Activated CD8-positive, alpha-beta memory T cell treated with anti-CD3 and anti-CD28 coated beads, Interleukin-2, amount 50 U/mL, for 24 hours (primary cell): ENCODE data around the gene SPOPL.
"Not testable (repeated sequence)": the region's sequence is repeated elsewhere in the genome, so short reads cannot be mapped to it uniquely, and the experiment has no call there.

ENCODE experiments used
- DNase-seq: peaks from one replicate; pipeline ENCODE4 v3.0.0-alpha.2; 2020; ENCODE audit errors: extremely low read depth

SPOPL gene

GRCh38 chr2:138494265-138494966 lies 7.2 kb upstream of the SPOPL start:
- DNase-seq = no peak

DNA sequence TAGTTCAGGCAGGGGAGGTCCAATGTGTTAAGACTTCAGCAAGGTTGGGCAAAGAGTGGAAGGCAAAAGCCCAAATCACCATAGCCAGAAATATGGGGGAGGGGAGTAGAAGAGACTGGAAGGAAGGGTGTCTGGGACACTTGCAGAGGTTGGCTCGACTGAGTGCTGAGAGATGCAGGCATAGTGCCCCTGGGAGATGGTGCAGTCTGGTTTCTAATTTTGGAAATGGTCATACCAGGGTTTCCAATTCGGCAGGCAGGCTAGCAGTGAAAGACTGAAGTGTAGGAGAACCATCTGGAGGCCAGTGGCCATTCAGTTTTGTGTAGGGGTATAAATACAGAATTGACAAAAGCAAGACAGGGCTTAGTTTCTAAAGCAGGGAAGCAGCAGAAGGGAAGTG lies 6.2 kb upstream of the SPOPL start:
- no peak for DNase-seq

- DNase-seq = no peak
These were observed 5.4 kb upstream of the SPOPL start for GRCh38 chr2:138496096-138496651.

DNA sequence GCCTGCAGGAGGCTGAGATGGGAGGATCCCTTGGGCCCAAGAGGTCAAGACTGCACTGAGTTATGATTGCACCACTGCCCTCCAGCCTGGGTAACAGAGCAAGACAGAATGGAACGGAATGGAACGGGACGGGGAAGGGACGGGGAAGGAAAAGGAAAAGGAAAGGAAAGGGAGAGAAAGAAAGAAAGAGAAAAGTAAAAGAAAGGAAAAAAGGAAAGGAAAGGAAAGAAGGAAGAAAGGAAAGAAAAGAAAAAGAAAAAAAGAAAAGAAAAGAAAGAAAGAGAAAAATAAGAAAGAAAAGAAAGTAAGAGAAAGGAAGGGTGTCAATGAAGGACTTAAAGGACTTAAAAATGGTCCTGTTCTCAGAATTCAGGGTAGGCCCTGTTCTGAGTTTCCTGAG lies 4.3 kb upstream of the SPOPL start:
- no peak for DNase-seq

DNA sequence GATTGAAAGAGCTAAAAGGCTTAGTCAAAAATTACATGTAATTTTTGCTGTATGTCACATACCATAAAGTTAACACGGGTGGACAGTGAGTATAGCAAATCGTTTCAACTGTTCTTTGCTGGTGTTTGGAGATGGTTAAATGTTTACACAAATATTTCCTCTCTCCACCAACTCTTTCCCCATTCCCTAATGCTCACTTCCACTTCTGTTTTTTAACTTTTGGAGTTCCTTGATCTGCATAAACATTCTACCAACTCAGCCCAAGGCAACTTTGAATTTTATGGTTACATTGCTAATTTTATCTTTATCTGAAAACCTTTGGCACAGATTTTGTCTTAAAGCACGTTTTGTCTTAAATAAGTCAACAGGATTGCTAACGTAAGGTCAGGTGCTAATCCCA lies 1.9 kb upstream of the SPOPL start:
- no peak for DNase-seq

DNA sequence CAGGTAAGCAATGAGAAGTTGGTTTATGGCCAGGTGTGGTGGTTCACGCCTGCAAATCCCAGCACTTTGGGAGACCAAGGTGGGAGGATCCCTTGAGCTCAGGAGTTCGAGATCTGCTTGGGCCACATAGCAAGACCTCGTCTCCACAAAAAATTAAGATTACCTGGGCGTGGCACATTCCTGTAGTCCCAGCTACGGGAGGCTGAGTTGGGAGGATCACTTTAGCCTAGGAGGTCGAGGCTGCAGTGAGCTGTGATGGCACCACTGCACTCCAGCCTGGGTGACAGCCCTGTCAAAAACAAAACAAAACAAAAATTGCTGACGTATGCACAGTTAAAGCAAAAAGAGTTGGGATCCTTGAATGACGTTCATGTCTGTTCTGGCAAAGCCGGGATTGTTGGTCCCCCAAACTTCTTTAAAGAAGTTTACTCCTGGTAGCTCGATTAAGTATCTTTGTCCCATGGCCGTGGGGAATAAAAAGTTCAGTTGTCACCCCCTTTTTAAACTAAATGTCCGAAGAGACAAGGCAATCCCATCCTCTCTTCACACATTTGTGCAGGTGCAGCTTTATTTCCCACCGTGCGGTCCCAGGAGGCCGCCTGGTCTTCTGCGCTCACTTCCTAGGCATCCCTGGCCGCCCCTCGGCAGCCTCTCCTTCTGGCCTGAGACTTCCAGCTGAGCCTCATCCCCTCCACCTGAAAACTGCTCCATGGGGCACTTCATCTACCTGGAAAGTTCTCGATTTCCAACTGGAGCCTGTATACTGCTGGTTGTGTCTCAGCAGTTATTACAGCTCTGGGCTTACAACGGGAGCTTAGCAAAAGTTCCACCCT lies 762 bp upstream of the SPOPL start:
- no peak for DNase-seq

- no peak for DNase-seq
These were observed 901 bp downstream of the SPOPL start for GRCh38 chr2:138502255-138503086.

- DNase-seq = no peak
These were observed 1.5 kb downstream of the SPOPL start for GRCh38 chr2:138503087-138503442.

DNA sequence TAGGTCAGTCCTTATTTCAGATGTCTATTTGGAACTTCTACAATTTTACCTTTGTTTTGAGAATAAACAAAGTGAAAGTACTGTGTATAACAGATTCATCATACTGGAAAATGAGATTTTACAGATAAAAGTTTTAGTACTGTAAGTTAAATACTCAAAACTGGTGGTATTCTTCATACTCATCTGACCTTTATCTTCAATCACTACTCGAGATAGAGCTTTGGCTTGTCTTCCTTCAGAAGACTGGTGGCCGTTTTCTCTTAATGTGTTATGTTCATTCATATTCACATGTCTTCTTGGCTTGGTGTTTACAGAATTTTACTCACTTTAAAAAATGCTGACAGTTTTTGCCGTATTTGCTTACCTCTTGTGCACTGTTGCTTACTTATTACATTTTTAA lies 2.1 kb downstream of the SPOPL start:
- DNase-seq = no peak

- no peak for DNase-seq
These were observed 2.5 kb downstream of the SPOPL start for GRCh38 chr2:138504092-138504491.

DNA sequence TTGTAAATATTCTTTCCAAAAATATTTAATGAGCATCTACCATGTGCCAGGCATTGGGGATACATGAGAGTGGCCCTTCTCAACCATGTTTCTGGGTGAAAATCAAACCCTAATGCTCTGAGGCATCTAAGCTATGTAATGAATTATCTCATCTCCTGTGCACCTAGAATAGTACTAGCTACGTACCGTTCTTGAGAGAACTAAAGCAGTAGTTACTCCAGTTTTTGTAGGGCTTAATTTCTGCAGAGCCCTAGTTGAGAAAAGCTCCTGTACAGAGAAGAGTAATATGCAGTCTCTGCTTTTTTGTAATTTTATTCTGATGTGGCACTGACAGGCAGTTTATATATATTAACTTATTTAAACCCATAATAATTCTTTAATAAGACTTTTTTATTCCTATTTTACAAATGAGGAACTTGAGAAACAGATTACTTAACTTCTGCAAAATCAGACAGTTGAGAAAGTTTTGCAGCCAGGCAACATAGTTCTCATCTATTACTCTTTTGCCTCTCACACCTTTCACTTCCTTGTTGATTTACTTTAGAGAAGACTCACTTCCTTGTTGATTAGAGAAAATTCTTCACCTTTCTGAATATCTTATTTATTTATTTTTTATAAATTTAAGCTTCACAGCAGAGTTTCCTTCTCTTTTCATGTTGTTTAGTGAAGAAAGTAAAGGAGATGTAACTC lies 3.1 kb downstream of the SPOPL start:
- DNase-seq = no peak

GRCh38 chr2:138507267-138507666 lies 5.7 kb downstream of the SPOPL start:
- DNase-seq = no peak

DNA sequence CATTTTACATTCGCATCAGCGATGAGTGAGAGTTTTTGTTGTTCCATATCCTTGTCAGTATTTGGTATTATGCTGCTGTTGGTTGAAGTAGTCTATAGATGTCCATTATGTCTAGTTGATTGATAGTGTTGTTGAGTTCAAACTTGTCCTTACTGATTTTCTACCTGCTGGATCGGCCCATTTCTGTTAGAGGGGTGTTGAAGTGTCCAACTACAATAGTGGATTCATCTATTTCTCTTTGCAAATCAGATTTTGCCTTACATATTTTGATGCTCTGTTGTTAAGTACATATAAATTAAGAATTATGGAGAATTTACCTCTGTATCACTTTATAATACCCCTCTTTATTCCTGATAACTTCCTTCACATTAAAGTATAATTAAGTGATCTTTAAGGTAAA lies 8.7 kb downstream of the SPOPL start:
- DNase-seq = no peak

DNA sequence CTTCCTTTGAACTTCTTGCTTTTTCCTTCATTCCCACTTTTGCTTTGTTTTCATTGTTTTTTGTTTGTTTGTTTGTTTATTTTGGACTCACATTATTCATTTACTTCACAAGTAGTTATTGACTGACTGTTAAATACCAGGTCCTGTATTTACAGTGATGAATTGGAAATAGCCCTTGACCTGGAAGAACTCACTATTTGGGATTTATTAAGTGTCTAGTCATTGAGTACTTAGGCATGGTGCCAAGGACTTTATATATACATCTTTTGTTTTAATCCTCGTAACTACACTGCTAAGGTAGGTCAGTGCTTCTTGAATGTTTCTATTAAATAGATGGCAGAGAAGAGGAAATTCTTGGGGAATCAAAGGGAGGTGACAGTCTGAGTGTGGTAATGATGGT lies 11.1 kb downstream of the SPOPL start:
- DNase-seq = no peak

GRCh38 chr2:138514173-138514572 lies 12.6 kb downstream of the SPOPL start:
- DNase-seq = no peak

DNA sequence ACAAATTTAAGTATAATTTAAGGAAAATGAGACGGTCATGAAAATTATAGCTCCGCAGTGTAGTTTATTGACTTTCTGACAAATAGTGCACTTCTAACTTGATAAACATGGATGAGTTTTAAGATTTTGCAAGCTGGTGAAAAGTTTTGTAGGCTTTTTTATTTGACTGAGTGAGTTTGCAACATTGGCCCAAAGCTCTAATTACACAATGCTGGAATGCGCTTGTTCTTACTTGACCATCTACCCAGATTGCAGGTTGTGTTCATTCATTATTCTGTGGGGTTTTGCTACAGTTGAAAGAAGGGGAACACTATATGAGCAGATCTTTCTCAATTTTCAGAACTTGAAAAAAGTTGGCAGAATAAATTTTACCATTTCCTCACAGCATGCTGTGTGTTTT lies 13.5 kb downstream of the SPOPL start:
- DNase-seq = no peak

GRCh38 chr2:138516030-138516704 lies 14.6 kb downstream of the SPOPL start:
- no peak for DNase-seq

DNA sequence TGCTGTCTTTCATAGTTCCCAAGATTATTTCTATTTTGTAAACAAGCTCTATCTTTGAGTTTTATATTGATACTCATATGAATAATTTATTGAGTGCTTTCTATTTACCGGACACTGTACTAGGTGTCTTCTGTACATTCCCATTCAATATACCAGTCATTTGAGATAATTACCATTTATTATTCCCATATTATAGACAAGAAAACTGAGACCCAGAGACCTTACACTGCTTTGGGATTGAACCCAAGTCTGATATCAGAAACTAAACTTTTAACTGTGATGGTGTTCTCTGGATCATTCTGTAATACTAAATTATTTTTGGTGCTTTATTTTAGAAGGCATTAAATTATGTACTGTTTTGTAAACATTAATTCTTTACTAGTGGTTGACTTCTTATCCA lies 17.3 kb downstream of the SPOPL start:
- DNase-seq = no peak

GRCh38 chr2:138521821-138522220 lies 20.3 kb downstream of the SPOPL start:
- DNase-seq = no peak

GRCh38 chr2:138522556-138522955 lies 21.0 kb downstream of the SPOPL start:
- no peak for DNase-seq

GRCh38 chr2:138523018-138523672 lies 21.6 kb downstream of the SPOPL start:
- DNase-seq = not testable (repeated sequence)
